ENCODE data around the gene ZNF740.

The ZNF740 gene

DNA sequence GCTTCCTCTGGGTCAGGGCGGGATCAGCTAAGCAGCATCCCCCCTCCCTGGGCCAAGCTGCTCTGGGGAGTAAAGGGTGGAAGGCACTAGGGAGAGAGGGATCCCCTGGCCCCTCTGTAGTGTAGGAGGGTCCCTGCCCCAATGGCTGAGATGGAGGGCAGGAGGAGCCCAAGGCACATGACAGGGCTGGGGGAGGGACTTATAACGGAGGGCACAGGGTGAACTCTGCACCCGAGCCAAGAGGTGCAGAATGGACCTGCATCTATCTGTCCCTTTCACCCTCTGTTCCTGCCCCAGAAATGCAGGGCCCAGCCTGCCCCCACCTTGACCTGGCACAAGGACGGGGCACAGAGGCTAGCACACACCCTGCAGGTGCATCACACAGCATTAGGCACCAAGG, 30.3 kb downstream of the ZNF740 start:
- ATAC-seq = no peak
- TF ChIP-seq ZFP30 (CRISPR knock-in tag; IDR thresholded peaks at IDR 0.05) (no peak), POU6F1 (CRISPR knock-in tag; IDR thresholded peaks at IDR 0.05; ENCODE audit: borderline replicate concordance, low read depth) (no peak), ARNTL (CRISPR knock-in tag; IDR thresholded peaks at IDR 0.05; ENCODE audit: borderline replicate concordance, low read depth) (no peak), ZC3H10 (CRISPR knock-in tag; IDR thresholded peaks at IDR 0.05) (no peak), CSDC2 (CRISPR knock-in tag; IDR thresholded peaks at IDR 0.05) (no peak), OSR1 (CRISPR knock-in tag; IDR thresholded peaks at IDR 0.05) (no peak), TCF4 (CRISPR knock-in tag; IDR thresholded peaks at IDR 0.05; ENCODE audit: borderline replicate concordance) (no peak), PATZ1 (CRISPR knock-in tag; IDR thresholded peaks at IDR 0.05; ENCODE audit: borderline replicate concordance) (no peak), TOX (CRISPR knock-in tag; IDR thresholded peaks at IDR 0.05; ENCODE audit: borderline replicate concordance) (no peak), ISL1 (CRISPR knock-in tag; IDR thresholded peaks at IDR 0.05) (no peak)
- TF ChIP-seq, protein P1, sequence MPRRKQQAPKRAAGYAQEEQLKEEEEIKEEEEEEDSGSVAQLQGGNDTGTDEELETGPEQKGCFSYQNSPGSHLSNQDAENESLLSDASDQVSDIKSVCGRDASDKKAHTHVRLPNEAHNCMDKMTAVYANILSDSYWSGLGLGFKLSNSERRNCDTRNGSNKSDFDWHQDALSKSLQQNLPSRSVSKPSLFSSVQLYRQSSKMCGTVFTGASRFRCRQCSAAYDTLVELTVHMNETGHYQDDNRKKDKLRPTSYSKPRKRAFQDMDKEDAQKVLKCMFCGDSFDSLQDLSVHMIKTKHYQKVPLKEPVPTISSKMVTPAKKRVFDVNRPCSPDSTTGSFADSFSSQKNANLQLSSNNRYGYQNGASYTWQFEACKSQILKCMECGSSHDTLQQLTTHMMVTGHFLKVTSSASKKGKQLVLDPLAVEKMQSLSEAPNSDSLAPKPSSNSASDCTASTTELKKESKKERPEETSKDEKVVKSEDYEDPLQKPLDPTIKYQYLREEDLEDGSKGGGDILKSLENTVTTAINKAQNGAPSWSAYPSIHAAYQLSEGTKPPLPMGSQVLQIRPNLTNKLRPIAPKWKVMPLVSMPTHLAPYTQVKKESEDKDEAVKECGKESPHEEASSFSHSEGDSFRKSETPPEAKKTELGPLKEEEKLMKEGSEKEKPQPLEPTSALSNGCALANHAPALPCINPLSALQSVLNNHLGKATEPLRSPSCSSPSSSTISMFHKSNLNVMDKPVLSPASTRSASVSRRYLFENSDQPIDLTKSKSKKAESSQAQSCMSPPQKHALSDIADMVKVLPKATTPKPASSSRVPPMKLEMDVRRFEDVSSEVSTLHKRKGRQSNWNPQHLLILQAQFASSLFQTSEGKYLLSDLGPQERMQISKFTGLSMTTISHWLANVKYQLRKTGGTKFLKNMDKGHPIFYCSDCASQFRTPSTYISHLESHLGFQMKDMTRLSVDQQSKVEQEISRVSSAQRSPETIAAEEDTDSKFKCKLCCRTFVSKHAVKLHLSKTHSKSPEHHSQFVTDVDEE (CRISPR knock-in tag; IDR thresholded peaks at IDR 0.05) = no peak

DNA sequence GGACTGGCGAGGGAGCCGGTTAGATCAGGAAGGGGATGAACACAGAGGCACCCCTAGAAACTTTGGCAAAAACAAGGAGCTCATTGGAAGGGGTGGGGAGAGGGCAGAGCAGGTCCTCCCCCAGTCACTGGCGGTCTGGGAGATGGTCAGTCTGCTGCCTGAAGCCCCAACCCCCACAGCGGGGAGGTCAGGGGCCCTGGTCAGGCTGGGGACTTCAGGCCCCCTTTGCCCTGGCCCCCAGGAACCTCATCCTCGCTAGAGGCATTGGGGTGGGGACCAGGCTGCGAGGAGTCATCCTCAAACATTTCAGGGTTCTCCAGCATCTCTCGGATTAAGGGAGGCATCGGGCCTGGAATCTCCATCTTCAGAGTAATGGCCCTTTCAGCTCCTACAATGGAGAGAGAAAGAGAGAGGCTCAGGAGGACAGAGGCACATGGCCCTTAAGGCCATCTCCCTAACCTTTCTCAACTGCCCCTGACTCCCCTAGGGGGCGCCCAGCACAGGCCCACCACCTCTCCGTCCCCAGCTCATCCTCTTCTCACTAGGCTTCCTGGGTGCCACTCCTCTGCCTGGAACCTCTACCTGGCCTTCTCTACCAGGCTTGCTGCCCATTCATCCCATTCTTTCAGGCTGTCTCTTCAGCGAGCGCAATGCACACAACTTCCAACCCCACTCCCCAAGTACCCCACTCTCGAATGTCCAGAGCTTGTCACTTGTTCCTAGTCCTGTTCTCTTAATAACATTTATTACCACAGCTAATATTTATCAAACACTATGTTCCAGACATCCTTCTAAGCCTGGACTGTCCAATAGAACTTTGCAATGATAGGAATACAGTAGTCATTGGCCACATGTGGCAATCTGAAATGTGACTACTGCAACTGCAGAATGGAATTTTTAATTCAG, 31.2 kb downstream of the ZNF740 start:
- ATAC-seq = no peak
- TF ChIP-seq PATZ1 (CRISPR knock-in tag; IDR thresholded peaks at IDR 0.05; ENCODE audit: borderline replicate concordance) (no peak), CSRNP3 (CRISPR knock-in tag; IDR thresholded peaks at IDR 0.05) (no peak), ESRRG (CRISPR knock-in tag; IDR thresholded peaks at IDR 0.05) (no peak), ZFP30 (CRISPR knock-in tag; IDR thresholded peaks at IDR 0.05) (no peak), ZFP3 (CRISPR knock-in tag; IDR thresholded peaks at IDR 0.05) (no peak), ZNF70 (CRISPR knock-in tag; IDR thresholded peaks at IDR 0.05) (no peak), TCF4 (CRISPR knock-in tag; IDR thresholded peaks at IDR 0.05; ENCODE audit: borderline replicate concordance) (no peak), CSDC2 (CRISPR knock-in tag; IDR thresholded peaks at IDR 0.05) (no peak), ZNF565 (CRISPR knock-in tag; conservative IDR thresholded peaks at IDR 0.05; ENCODE audit: low read depth) (no peak), CREB5 (CRISPR knock-in tag; IDR thresholded peaks at IDR 0.05; ENCODE audit: low read depth) (no peak), RARB (CRISPR knock-in tag; IDR thresholded peaks at IDR 0.05) (no peak)
